H1 (cell line): ENCODE results near the gene IL12B. TPM values are rescaled to one million over a fixed set of nuclear protein-coding genes. Genes with fewer than 3 reads are reported as not detected.

Experiments
- E2F6 ChIP-seq: IDR thresholded peaks from 2 replicates; pipeline ENCODE4 v1.6.1; 2012; ENCODE audit warnings: inconsistent platforms
- RBBP5 ChIP-seq: IDR thresholded peaks from 2 replicates; pipeline ENCODE4 v1.7.1; 2012; ENCODE audit warnings: low read depth, mild to moderate bottlenecking, inconsistent platforms, low read length, moderate library complexity, borderline replicate concordance
- TAF1 ChIP-seq: IDR thresholded peaks from 2 replicates; pipeline ENCODE4 v1.6.1; 2011; ENCODE audit warnings: mild to moderate bottlenecking, low read depth, low read length
- polyA plus RNA-seq, 7 experiments: library from polyadenylated mRNA; depleted of rRNA in 3 of 7; stranded (reverse) in 5 of 7; unstranded in 2 of 7; fragments of >200 nt in 5 of 7; fragments of 200-250 nt in 2 of 7; gene quantifications; 1 replicate in 5 of 7; 2 replicates in 1 of 7; 4 replicates in 1 of 7; pipeline versions ENCODE4 v1.2.1 to v1.2.3, GENCODE V29; 2011 to 2013; ENCODE audit warnings: missing spikeins in 2 of 7, mixed read lengths in 2 of 7
- total RNA-seq: library from RNA; stranded (reverse); fragmentation: NEBNext Ultra II Directional; extraction: Animal tissue kit (Norgen Biotek cat#: 25700); gene quantifications from 2 replicates; pipeline ENCODE4 v1.2.1, GENCODE V29; 2021
- TF ChIP-seq, protein P1 (sequence below): IDR thresholded peaks from 2 replicates; pipeline ENCODE4 v1.6.1; 2012; ENCODE audit warnings: low read length, inconsistent platforms

Gene IL12B
- total and polyA plus RNA-seq, 2 of the 8 experiments (the other 6 are each of a cell fraction or from before 2014, with no cell fraction given): not detected

GRCh38 chr5:159310511-159310910 is 19.8 kb downstream of the IL12B start (continued):
- TF ChIP-seq, protein P1, sequence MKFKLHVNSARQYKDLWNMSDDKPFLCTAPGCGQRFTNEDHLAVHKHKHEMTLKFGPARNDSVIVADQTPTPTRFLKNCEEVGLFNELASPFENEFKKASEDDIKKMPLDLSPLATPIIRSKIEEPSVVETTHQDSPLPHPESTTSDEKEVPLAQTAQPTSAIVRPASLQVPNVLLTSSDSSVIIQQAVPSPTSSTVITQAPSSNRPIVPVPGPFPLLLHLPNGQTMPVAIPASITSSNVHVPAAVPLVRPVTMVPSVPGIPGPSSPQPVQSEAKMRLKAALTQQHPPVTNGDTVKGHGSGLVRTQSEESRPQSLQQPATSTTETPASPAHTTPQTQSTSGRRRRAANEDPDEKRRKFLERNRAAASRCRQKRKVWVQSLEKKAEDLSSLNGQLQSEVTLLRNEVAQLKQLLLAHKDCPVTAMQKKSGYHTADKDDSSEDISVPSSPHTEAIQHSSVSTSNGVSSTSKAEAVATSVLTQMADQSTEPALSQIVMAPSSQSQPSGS: no peak
- TF ChIP-seq TAF1: peak; percentile 45; the same call in 1 of the 2 replicates
- TF ChIP-seq E2F6: peak; percentile 32; the same call in 1 of the 2 replicates
- no peak for TF ChIP-seq RBBP5
- TF ChIP-seq, all 59 proteins: peak for 8
